ENCODE measurements around the gene SLC37A4.

GRCh38 chr11:119011476-119012053 is 19.1 kb downstream of the SLC37A4 start:
- no peak for TF ChIP-seq CTCF (IDR thresholded peaks at IDR 0.05; ENCODE audit: poor library complexity)
- TF ChIP-seq EZH2 (IDR thresholded peaks at IDR 0.05; ENCODE audit: borderline replicate concordance): no peak
- no peak for TF ChIP-seq EZH2phosphoT487 (IDR thresholded peaks at IDR 0.05; ENCODE audit: low read depth, severe bottlenecking, unreplicated experiment)
